Neural cell (in vitro differentiated cells): ENCODE measurements around the gene MBD5. TPM values are rescaled to one million over a fixed set of nuclear protein-coding genes. Genes with fewer than 3 reads are reported as not detected.

Experiments
- H2AFZ ChIP-seq: fragments of 200-600, 300-800 bp; sonication (generic), shearing (Covaris generic); 2 replicates; pipeline ENCODE4 v1.6.0; 2014; ENCODE audit warnings: low read depth, mild to moderate bottlenecking, antibody characterized with exemption, low read length, moderate library complexity
- H3F3A ChIP-seq: fragments of 200-600 bp; shearing (Covaris generic); 2 replicates; pipeline ENCODE4 v1.6.1; 2016; ENCODE audit warnings: mild to moderate bottlenecking, moderate library complexity, mixed read lengths, antibody characterized with exemption, low read length; ENCODE audit not compliant: insufficient read depth, poor library complexity, severe bottlenecking
- H3K27ac ChIP-seq: fragments of 200-600, 300-800 bp; sonication (generic), shearing (Covaris generic); 2 replicates; pipeline ENCODE4 v1.5.1; 2014; ENCODE audit warnings: mild to moderate bottlenecking, low read length, moderate library complexity
- H3K27me3 ChIP-seq: fragments of 300-800, 200-600 bp; sonication (generic), shearing (Covaris generic); 2 replicates; pipeline ENCODE4 v1.6.0; 2014; ENCODE audit warnings: mild to moderate bottlenecking, low read depth, low read length, moderate library complexity; ENCODE audit not compliant: insufficient read depth
- H3K36me3 ChIP-seq: fragments of 300-800, 200-600 bp; sonication (generic), shearing (Covaris generic); 2 replicates; pipeline ENCODE4 v1.5.1; 2014; ENCODE audit warnings: mild to moderate bottlenecking, antibody characterized with exemption, low read length, moderate library complexity; ENCODE audit not compliant: insufficient read depth
- H3K4me2 ChIP-seq: fragments of 300-800, 200-600 bp; sonication (generic), shearing (Covaris generic); 2 replicates; pipeline ENCODE4 v1.6.0; 2014; ENCODE audit warnings: mild to moderate bottlenecking, low read length
- H3K4me3 ChIP-seq: fragments of 300-800, 200-600 bp; sonication (generic), shearing (Covaris generic); 2 replicates; pipeline ENCODE4 v1.5.1; 2014; ENCODE audit warnings: mild to moderate bottlenecking, low read length, moderate library complexity
- H3K79me2 ChIP-seq: fragments of 200-600 bp; shearing (Covaris generic); replicated peaks from 2 replicates; pipeline ENCODE4 v1.6.0; 2014; ENCODE audit warnings: mild to moderate bottlenecking, low read length, moderate library complexity; ENCODE audit not compliant: insufficient read depth
- H3K9ac ChIP-seq: fragments of 300-800, 200-600 bp; sonication (generic), shearing (Covaris generic); 2 replicates; pipeline ENCODE4 v1.6.1; 2016; ENCODE audit warnings: mild to moderate bottlenecking, low read length, mixed read lengths
- H3K9me2 ChIP-seq: fragments of 200-600 bp; shearing (Covaris generic); 2 replicates; pipeline ENCODE4 v1.6.1; 2016; ENCODE audit warnings: mild to moderate bottlenecking, low read length, mixed read lengths; ENCODE audit not compliant: insufficient read depth
- H3K9me3 ChIP-seq: fragments of 200-600, 300-800 bp; sonication (generic), shearing (Covaris generic); 2 replicates; pipeline ENCODE4 v1.6.1; 2016; ENCODE audit warnings: mild to moderate bottlenecking, mixed run types, low read length, moderate library complexity, mixed read lengths
- H4K20me1 ChIP-seq: fragments of 200-600 bp; shearing (Covaris generic); 2 replicates; pipeline ENCODE4 v1.6.1; 2016; ENCODE audit warnings: mild to moderate bottlenecking, mixed run types; ENCODE audit not compliant: insufficient read depth
- EP300 ChIP-seq: fragments of 450-650 bp; conservative IDR thresholded peaks from 2 replicates; pipeline ENCODE4 v1.6.1; 2014; ENCODE audit warnings: antibody characterized with exemption, mild to moderate bottlenecking, moderate library complexity; ENCODE audit not compliant: poor library complexity, severe bottlenecking
- EZH2 ChIP-seq: fragments of 200-600, 300-800 bp; shearing (Covaris generic), sonication (generic); IDR thresholded peaks from 2 replicates; pipeline ENCODE4 v1.6.1; 2014; ENCODE audit warnings: antibody characterized with exemption, low read length, borderline replicate concordance, mild to moderate bottlenecking; ENCODE audit not compliant: insufficient read depth, poor library complexity, severe bottlenecking
- MXI1 ChIP-seq: fragments of 450-650 bp; conservative IDR thresholded peaks from 2 replicates; pipeline ENCODE4 v1.6.1; 2014; ENCODE audit warnings: antibody characterized with exemption, mild to moderate bottlenecking; ENCODE audit not compliant: poor library complexity, severe bottlenecking
- POLR2AphosphoS5 ChIP-seq: IDR thresholded peaks from 2 replicates; pipeline ENCODE4 v1.6.1; 2012
- RAD21 ChIP-seq: fragments of 450-650 bp; conservative IDR thresholded peaks from 2 replicates; pipeline ENCODE4 v1.6.1; 2014; ENCODE audit warnings: antibody characterized with exemption, mild to moderate bottlenecking, moderate library complexity
- SMC3 ChIP-seq: fragments of 450-650 bp; conservative IDR thresholded peaks from 2 replicates; pipeline ENCODE4 v1.6.1; 2014; ENCODE audit warnings: antibody characterized with exemption, mild to moderate bottlenecking, moderate library complexity; ENCODE audit not compliant: poor library complexity
- TAF1 ChIP-seq: IDR thresholded peaks from 2 replicates; pipeline ENCODE4 v1.6.1; 2012; ENCODE audit warnings: low read depth
- polyA plus RNA-seq: library from polyadenylated mRNA; depleted of rRNA; stranded (reverse); fragments of >200 nt; gene quantifications from 2 replicates; pipeline ENCODE4 v1.2.3, GENCODE V29; 2014
- TF ChIP-seq, protein P1 (sequence below): IDR thresholded peaks from 2 replicates; pipeline ENCODE4 v1.6.1; 2012; ENCODE audit warnings: borderline replicate concordance
- TF ChIP-seq, protein P2 (sequence below): fragments of 450-650 bp; IDR thresholded peaks from 2 replicates; pipeline ENCODE4 v1.5.1; 2014; ENCODE audit warnings: antibody characterized with exemption, mild to moderate bottlenecking, moderate library complexity; ENCODE audit not compliant: poor library complexity, severe bottlenecking

The MBD5 gene
- polyA plus RNA-seq, 1 donor from 2014 or later: 9.7 TPM

DNA sequence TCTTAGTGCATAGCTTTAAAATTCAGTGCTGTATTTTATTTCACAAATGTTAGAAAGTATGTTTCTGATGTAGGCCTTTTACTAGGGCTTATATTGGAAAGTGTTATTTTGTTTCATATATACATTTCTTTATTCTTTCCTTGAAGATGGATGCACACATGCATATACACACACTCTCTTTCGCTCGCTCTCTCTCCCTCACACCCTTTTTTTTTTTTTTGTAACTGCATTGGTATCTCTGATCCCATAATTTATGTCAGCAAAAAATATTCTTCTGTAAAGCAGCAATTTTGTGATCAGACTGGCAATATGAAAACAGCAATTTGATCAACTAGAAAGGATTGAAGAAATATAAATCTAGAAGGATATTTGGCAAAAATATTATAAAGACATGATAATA is 2.0 kb downstream of the MBD5 start:
- Histone ChIP-seq H3F3A (no peaks in the 10 kb centered on the region), H3K36me3 (no peaks in the 10 kb centered on the region), H3K4me3 (peak overlapping the region; percentile 81), H3K27ac (no peak overlapping the region), H3K4me2 (peak overlapping the region; percentile 89), H4K20me1 (no peaks in the 10 kb centered on the region), H3K79me2 (peaks cover 84% of the 10 kb centered on the region), H3K27me3 (no peaks in the 10 kb centered on the region), H2AFZ (no peak overlapping the region), H3K9ac (peak overlapping the region; percentile 94), H3K9me2 (no peaks in the 10 kb centered on the region), H3K9me3 (no peaks in the 10 kb centered on the region)
- TF ChIP-seq MXI1: no peak
- no peak for TF ChIP-seq EZH2
- no peak for TF ChIP-seq SMC3

DNA sequence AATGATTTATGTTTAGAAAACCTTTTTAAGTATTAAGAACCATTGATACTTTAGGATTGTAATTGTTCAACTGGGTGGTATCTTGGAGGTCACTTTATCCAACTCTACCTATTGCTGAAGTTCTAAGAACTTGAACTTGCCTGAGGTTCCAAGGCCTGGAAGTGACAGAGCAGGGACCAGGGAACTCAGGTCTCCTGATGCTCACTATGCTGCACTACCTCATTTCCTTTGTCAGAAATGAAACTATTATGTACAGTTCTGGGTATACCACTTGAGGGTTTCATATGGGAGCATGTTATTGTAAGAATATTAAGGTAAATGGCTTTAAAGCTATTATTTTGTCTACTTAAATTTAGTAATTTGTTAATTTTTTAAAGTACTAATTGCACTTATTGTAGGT is 3.0 kb downstream of the MBD5 start:
- Histone ChIP-seq H3K36me3 (no peaks in the 10 kb centered on the region), H3K4me3 (peak overlapping the region; percentile 81), H3K79me2 (peaks cover 81% of the 10 kb centered on the region), H3K4me2 (peak overlapping the region; percentile 89), H3F3A (no peaks in the 10 kb centered on the region), H3K27ac (no peak overlapping the region), H3K9me3 (no peaks in the 10 kb centered on the region), H3K27me3 (no peaks in the 10 kb centered on the region), H3K9me2 (no peaks in the 10 kb centered on the region), H4K20me1 (no peaks in the 10 kb centered on the region), H2AFZ (no peak overlapping the region), H3K9ac (no peak overlapping the region)
- TF ChIP-seq SMC3 (no peak), POLR2AphosphoS5 (no peak), TAF1 (no peak), EZH2 (no peak)

DNA sequence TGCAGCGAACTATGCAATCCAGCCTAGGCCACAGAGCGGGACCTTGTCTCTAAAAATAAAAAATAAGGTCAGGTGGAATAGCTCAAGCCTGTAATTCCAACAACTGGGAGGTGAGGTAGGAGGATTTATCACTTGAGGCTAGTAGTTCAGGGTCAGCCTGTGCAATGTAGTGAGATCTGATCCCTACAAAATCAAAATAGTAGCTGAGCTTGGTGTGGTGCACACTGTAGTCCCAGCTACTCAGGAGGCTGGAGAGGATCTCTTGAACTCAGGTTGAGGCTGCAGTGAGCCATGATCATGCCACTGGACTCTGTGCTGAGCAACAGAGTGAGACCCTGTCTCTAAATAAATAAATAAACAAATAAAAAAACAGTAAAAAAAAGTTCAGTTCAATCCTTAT is 5.7 kb downstream of the MBD5 start:
- H3K27ac ChIP-seq: no peak overlapping the region
- no peak for TF ChIP-seq EP300
- TF ChIP-seq POLR2AphosphoS5: no peak
- TF ChIP-seq, protein P1, sequence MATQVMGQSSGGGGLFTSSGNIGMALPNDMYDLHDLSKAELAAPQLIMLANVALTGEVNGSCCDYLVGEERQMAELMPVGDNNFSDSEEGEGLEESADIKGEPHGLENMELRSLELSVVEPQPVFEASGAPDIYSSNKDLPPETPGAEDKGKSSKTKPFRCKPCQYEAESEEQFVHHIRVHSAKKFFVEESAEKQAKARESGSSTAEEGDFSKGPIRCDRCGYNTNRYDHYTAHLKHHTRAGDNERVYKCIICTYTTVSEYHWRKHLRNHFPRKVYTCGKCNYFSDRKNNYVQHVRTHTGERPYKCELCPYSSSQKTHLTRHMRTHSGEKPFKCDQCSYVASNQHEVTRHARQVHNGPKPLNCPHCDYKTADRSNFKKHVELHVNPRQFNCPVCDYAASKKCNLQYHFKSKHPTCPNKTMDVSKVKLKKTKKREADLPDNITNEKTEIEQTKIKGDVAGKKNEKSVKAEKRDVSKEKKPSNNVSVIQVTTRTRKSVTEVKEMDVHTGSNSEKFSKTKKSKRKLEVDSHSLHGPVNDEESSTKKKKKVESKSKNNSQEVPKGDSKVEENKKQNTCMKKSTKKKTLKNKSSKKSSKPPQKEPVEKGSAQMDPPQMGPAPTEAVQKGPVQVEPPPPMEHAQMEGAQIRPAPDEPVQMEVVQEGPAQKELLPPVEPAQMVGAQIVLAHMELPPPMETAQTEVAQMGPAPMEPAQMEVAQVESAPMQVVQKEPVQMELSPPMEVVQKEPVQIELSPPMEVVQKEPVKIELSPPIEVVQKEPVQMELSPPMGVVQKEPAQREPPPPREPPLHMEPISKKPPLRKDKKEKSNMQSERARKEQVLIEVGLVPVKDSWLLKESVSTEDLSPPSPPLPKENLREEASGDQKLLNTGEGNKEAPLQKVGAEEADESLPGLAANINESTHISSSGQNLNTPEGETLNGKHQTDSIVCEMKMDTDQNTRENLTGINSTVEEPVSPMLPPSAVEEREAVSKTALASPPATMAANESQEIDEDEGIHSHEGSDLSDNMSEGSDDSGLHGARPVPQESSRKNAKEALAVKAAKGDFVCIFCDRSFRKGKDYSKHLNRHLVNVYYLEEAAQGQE: no peak
- TF ChIP-seq RAD21: no peak
- TF ChIP-seq SMC3: no peak
- no peak for TF ChIP-seq MXI1
- TF ChIP-seq TAF1: no peak
- TF ChIP-seq EZH2: no peak
- TF ChIP-seq, protein P2, sequence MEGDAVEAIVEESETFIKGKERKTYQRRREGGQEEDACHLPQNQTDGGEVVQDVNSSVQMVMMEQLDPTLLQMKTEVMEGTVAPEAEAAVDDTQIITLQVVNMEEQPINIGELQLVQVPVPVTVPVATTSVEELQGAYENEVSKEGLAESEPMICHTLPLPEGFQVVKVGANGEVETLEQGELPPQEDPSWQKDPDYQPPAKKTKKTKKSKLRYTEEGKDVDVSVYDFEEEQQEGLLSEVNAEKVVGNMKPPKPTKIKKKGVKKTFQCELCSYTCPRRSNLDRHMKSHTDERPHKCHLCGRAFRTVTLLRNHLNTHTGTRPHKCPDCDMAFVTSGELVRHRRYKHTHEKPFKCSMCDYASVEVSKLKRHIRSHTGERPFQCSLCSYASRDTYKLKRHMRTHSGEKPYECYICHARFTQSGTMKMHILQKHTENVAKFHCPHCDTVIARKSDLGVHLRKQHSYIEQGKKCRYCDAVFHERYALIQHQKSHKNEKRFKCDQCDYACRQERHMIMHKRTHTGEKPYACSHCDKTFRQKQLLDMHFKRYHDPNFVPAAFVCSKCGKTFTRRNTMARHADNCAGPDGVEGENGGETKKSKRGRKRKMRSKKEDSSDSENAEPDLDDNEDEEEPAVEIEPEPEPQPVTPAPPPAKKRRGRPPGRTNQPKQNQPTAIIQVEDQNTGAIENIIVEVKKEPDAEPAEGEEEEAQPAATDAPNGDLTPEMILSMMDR: no peak
- H3K79me2 ChIP-seq: peaks cover 69% of the 10 kb centered on the region

More for the DNA sequence above, 5.7 kb downstream of the MBD5 start:
- Histone ChIP-seq H3K9me3 (no peaks in the 10 kb centered on the region), H3K27me3 (no peaks in the 10 kb centered on the region), H3K4me3 (no peak overlapping the region), H3K36me3 (no peaks in the 10 kb centered on the region), H2AFZ (no peak overlapping the region), H3K9me2 (no peaks in the 10 kb centered on the region), H3K9ac (no peak overlapping the region), H4K20me1 (no peaks in the 10 kb centered on the region), H3F3A (no peaks in the 10 kb centered on the region), H3K4me2 (no peak overlapping the region)
